ENCODE data around the gene NR1I3.
"Not testable (repeated sequence)": the region's sequence is repeated elsewhere in the genome, so short reads cannot be mapped to it uniquely, and the experiment has no call there.

Gene NR1I3

DNA sequence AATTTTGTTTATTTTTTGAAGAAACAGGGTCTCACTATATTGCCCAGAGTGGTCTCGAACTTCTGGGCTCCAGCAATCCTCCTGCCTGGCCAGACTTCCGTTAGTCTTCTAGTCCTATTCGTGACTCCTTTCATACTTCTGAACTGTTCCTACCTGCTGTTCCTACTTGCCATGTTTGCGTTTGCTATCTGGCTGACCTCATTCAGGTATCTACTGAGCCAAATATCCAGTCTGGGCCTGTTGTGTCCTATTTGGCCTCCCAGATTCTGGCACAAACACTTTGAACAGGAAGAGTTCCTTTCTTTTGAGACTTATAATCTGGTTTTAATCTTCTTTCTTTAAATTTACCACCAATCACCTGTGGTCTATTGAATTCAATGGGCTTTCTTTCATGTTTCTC is 6.9 kb upstream of the NR1I3 start:
- no peak for DNase-seq

DNA sequence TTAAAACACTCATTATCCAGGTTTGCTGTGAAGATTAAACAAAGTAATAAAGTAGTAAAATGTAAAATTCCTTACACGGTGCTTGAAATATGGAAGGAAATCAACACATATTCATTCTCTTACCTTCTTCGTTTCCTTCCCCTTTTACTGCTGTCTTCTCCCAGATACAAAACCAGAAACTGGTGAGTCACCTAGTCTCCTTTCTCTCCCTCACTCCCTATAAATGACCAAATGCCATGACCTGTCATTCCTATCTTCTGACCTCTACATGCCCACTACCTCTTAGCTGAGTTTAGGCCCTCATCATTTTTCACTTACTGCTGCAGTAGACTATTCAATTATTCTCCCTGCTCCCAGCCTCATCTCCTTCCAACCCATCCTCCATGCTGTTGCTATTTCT is 4.3 kb upstream of the NR1I3 start:
- DNase-seq: no peak

DNA sequence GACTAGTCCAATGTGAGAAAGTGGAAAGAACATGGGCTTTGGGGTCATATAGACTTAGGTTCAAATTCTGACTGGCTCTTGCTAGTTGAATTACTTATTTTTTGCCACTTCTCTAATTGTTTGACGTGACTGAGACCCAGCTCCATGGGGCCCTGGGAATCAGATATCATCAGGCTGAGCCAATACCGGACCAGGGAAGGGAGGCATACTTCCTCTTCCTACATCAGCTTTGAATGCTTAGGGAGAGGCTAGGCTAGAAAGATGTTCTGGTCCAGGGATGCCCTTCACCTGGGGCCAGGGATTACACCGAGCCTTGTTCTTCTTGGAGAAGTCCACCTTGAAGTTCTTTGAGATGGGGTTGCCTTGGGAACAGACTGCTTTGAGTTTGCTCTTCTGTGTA is 3.7 kb upstream of the NR1I3 start:
- DNase-seq: no peak

DNA sequence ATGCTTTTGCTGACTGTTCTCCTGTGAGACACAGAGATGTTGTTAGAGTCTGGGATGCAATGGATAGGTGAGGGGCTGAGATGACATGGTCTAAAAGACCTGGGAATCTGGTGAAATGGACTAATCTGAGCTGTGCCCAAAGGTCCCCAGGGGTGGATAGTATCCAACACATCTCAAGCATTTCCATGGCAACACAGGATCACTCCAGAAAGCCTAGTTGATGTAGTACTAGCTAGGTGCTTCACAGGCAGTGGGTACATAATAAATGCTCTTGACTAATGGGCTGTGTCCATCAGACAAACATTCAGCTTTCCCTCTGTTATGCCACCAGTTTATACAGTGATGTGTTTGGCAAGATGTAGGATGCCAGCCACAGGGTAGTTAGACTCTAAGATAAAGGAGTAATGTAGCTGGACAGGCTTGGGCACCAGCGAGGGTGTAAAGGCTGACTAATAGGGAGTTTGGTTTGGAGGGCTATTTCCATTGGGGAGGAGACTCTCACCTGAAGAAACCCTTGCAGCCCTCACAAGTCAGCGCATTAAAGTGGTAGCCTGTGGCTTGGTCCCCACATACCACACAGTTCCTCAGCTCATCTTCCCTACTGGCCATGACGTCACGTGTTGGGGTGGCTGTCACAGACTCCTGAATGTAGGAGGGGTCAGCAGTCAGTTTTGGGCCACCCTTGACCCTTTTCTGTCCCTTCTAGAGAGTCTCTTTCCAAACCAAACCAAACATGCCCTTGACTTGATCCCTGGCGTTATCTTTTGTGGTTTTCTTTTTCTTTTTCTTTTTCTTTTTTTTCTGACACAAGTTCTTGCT is 1.8 kb downstream of the NR1I3 start:
- DNase-seq: no peak

DNA sequence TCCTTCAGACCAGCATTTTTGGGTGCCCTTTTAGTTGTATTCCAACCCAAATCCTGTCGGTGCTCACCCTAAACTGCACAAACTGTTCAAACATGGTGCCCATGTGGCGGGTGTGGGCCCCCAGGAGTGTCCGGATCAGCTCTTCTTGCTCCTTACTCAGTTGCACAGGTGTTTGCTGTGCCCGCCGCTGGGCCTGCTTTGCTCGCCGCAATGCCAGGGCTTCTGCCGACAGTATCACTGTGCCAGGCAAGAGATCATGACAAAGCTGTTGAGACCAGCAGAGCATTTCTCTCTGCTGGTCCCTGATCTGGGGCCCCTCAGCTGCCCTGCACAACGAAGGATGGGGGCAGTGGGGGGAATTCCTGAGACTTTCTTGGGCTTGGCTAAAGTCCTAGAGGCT is 4.9 kb downstream of the NR1I3 start:
- no peak for DNase-seq

DNA sequence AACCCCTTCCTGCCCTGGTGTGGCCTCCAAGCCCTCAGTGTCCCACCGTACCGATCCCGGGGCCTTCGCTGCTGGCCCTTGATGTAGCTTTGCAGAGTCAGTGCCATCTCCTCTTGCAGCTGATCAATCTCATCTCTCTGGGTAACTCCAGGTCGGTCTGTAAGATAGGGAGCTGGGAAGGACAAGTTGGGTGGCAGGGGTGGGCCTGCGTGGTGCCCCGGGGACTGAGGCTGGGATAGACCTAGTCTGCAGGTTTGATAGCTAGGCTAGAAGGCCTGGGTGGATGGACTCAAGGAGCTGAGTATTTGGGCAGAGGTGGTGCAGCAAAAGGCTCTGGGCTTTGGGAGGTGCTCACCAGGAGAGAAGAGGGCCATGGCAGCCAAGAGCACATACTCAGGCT is 7.2 kb downstream of the NR1I3 start:
- no peak for DNase-seq

DNA sequence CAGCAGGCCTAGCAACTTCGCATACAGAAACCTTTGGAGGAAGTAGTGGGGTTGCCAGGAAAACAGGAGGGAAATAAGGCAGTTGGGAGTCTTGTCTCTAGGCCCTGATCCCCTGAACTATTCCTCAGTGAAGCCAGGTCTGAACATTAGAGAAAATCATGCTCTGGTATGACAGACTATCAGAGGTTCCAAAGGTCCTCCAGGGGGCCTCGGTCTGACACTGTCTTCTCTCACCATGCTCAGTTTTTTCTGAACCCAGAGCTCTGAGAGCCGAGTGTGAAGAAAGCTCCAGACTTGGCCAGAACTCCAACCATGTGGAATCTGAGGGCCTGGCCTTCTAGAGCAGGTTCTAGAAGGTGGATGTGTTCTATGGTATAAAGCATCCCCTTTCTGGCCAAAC is 8.1 kb downstream of the NR1I3 start:
- no peak for DNase-seq

DNA sequence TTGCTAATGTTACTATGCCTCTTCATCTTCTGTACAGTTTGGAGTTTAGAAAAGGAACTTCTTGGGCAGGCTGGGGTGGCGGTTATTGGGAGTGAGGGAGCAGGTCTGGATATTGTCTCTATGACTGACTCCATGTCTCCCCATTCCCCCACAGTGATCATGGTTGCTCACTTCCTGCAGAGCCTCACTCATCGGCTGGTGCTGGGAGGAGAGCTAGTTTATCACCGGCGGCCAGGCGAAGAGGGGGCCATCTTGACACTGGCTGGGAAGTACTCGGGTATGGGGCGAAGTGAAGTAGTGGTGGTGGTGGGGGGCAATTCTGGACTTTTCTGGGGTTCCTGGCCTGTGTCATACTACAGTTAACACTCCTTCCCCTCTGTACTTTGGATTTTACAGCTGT is 10.0 kb downstream of the NR1I3 start:
- no peak for DNase-seq

DNA sequence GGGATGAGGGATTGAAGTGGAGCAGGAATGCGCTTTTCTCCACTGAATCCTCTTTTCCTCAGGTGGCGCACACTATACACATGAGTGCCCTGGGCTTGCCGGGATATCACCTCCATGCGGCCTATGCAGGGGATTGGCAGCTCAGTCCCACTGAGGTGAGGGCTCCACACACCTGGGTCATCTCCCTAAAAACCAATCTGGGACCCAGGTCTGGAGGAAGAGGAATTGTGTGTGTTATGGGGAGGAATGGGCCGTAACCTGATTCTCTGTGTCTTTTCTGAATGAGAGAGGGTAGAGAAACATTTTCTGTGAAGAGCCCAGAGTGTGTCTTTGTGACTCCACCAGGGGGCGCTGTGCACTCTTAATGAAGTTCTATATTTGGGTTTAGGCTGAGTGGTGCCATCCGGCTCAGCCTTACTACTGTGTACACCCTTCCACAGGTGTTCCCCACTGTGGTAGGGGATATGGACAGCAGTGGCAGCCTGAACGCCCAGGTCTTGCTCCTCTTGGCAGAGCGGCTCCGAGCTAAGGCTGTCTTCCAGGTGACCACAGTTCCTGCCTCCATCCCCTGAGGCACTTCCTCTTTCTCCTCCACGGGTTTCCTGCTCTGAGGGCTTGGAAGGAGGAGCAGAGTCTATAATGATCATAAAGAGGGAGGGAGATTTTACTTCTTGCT is 10.7 kb downstream of the NR1I3 start:
- DNase-seq: peak; percentile 90

DNA sequence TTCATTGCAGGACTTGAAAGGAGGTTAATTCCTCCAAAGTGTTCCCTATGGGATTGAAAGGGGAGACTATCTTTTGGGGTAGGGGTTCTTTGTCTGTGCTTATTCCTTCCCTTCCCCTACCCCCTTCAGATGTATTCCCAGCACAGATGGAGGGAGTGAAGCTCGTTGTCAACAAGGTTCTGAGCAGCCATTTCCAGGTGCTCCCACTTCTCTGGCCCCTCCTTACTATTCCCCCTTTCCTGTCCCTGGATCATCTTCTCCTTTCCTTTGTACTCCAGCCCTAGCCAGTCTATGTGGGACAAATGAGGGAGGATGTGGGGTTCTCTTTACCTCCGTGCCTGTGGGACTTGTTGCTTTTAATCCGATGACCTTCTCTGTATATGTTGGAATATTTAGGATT is 11.2 kb downstream of the NR1I3 start:
- DNase-seq: no peak

DNA sequence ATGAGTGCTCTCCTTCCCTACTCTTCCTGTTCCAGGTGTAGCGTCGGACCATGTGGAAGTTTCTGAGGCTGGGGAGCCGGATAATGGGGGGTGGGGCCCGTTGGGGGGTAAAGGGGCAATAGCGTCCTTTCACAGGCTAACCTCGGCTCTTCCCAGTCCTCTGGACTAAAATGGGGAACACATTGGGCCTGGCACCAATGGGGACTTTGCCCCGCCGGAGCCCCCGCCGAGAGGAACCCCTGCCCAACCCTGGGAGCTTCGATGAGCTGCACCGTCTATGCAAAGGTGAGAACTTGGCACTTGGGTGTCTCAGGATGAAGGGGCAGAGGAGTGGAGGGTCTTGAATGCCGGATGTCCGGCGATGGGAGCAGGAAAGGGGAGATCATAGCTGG is 11.7 kb downstream of the NR1I3 start:
- DNase-seq: no peak

DNA sequence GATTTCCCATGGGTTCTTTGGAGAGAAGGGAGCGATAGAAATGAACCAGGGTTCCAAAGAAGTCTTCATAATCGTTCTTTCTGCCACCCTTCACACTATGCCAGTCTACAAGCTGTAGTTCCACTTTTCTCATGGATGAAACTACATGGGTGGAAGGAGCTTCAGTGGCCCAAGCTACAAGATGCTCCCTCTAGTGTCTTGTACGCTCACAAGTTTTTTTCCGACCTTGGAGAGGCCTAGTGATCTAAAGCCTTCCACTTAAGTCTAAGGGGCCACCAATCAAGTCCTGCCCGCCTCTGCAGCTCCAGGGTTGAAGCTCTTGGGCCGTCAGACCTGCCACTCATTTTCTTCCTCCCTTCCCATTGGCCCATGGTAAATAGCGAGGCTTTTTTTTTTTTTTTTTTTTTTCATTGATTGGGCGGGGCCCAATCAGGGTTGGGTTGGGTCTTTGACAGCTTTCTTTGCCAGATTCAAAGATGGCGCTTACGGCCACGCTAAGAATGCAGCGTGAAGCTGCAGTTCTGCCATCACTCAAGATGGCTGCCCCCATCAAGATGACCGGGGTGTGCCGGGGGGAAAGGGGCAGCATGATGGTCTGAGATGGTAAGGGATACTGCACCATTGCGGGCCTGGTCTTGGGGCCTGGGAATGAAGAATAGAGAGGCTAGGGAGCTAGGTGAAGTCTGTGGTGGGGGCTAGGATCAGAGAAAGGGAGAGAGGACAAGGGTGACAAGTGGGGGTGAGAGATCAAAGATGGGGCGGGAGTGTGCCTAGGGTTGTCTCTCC is 12.3 kb downstream of the NR1I3 start, which contains the start of gene TOMM40L:
Gene TOMM40L (plus strand): TSS at position 527 of the 786 bp plus-strand sequence. CDS start 430 bp downstream, outside the sequence.
- peak; percentile 88 for DNase-seq

DNA sequence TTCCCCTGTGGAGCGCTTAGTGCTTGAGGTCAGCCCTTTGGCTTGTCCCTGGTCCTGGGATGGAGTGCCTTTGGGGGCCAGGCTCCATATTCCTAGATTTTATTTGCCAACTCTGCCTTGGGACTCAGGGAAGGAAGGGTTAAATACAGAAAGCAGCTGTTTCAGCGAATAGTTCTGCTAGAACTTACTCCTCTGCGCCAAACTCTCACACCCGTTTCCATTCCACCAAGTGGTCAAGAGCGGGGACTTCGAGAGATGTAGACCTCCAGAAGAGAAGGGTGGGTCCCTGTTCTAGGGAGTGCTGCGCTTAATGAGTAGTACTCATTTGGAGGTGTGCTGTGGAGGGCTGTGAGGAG is 12.8 kb downstream of the NR1I3 start:
- DNase-seq: no peak

DNA sequence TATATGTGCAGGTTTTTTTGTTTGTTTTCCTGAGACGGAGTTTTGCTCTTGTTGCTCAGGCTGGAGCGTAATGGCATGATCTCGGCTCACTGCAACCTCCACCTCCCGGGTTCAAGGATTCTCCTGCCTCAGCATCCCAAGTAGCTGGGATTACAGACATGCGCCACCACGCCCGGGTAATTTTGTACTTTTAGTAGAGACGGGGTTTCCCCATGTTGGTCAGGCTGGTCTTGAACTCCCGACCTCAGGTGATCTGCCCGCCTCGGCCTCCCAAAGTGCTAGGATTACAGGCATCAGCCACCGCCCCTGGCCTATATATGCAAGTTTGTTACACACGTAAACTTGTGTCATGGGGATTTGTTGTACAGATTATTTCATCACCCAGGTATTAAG is 13.3 kb downstream of the NR1I3 start:
- DNase-seq: not testable (repeated sequence)

DNA sequence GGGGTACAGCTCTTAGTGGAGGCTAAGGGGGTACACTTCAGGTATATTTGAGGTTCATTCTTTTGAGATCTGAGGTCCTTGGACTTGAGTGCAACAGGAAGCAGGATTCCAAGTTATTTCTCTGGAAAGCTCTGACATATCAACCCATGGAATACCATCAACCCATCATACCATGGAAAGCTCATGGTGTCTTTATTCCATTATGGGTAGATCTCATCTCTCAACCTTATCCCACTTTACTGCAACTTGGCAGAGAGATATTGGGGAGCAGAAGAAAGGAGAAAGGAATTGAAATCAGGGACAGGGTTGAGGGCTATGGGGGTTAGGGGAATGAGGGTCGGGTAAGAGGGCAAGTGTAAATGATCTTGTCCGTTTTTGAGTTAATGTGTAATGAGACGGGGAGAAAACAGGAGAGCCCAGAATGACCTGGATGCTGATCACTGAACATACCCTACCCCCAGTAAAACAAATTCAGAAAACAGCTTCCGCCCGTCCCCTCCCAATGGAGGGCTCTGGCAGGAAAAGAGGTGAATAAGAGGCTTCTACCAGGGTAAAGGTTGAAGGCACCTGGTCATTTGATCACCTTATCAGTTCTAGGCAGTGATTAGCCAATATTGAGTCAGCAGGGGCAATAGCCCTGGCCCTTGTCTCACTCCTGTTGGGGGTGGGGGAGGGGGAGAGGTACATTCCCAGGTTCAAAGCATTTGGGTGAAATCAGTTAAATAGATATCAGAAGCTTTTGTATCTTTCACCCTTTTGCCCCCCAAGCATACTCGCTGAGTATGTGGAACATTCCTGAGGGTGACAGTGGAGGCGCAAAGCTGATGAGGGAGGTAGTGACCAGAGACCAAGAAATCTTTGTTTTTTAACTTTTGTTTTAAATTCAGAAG is 14.0 kb downstream of the NR1I3 start:
- no peak for DNase-seq

DNA sequence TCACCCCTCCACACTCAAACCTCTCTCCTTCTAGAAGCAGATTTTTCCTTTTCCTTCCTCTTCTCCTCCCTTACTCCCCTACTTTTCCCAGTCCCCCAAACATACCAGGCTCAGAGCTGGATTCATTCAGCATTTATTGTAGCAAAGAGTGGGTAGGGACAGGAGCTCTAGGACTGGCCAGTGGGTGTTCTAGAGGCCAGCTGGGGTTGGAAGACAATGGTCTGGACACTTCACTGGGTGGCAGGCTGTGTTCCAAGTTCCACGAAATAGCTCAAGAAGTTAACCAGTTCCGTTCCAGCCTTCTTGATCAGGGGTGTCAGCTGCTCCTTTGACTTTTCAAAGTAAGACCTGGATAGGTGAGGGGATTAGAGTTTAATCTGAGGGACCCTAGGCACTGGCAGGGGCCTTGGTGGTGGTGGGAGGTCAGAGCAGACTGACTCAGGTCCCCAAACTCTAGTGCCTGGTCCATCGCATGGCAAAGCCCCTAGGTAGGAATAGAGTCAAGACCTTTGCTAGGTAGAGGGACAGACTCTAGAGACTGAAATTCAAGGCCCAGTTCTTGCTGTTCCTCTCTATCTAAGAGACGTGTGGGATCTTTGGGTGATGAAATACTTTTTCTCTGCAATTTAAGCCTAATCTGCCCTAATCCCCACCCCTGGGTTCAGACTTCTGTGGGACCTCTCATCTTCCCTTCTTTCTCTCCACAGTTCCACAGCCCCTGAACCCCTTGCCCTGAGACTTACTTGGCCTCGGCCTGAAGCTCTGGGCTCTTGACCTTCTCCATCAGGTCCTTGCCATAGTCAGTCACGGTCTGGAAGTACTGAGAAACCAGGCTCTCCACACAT is 15.6 kb downstream of the NR1I3 start:
- DNase-seq: no peak

DNA sequence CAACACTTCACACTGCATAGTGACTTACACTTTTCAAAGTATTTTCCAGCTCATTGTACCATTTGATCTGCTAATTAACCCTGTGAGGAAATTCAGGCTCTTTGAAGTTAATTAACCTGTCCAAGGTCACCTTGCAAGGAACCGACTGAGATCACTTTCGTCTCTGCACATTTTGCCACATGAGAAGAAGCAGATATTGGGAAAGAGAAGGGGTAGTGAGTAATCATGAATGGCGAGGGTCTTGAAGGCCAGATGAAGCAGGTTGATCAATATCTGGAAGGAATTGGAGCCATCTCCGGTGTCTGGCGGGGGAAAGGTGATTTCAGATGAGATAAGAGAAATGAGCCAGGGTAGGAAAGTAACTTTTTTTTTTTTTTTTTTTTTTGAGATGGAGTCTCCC is 18.0 kb downstream of the NR1I3 start:
- DNase-seq: no peak

DNA sequence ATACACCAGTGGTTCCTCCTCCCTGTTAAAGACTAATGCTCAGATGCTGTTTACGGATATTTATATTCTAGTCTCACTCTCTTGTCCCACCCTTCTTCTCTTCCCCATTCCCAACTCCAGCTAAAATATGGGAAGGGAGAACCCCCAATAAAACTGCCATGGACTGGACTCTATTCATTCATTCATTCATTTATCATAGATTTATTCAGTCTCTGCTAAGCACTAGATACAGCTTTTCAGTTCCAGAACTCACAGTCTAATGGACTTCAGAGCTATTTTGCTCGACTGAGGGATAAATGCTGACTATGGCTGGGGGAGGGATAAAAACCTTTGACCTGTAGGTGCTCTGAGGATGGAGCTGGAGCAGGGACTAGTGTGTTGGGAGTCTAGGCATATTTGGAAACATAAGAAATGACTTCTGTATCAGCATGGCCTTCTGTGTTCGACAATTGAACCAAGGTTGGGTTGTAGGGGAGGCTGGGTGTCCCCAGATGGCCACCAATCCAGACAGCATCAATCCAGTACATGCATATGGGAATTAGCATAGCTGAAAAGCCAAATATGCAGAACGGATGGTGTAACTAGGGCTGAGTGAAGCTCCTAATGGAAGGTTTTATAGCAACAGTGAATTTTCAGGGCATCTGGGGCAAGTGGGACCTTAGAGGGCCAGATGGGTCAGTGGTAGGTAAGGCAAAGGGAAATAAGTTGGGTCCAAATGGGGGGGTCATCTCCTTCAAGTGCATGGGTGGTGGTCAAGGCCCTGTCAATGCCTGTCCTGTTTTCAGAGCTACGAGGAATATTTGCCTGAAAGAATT is 18.7 kb downstream of the NR1I3 start:
- no peak for DNase-seq

DNA sequence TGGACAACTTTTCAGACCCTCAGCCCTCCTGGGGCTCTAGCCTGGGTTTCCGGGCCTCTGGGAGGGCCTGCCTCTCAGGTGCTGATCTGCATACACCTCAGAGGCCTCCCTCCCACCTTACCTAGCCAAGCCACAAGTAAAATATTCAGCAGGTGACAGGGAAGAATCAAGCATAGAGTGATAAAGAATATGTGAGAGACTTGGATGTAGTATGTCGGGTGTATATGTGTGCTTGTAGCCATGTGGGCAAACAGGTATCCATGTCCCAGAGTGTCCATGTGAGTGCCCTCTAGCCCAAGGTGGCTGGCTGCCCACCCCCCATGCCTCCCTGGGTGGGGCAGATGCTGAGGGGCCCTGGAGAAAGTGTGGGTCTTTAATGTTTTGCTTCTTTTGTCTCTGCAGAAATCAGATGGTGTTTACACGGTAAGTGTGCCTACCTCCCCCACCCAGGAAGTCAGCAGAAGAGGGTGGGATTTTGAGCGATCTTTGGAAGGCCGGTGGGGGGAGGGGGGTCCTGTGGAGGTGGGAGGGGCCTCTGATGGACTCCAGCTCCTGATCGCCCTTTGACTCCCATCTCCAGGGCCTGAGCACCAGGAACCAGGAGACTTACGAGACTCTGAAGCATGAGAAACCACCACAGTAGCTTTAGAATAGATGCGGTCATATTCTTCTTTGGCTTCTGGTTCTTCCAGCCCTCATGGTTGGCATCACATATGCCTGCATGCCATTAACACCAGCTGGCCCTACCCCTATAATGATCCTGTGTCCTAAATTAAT is 19.5 kb downstream of the NR1I3 start:
- no peak for DNase-seq

DNA sequence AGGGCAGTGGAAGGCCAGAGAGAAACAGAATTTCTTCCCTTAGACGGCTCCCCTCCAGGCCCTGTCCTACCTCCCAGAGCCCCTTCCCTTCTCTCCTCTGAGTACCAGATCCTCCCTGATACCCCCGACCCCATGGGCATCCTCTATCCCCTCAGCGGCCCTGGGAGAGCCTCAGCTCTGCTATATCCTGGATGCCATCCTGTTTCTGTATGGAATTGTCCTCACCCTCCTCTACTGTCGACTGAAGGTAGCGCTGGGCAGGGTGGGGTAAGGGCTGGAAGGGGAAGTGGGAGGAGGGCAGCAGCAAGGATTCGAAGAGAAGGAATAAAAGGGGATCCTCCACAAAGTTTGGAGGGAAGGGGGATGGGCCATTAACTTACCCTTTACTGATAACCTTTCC is 20.2 kb downstream of the NR1I3 start:
- DNase-seq: no peak

Data from activated naive CD4-positive, alpha-beta T cell treated with anti-CD3 and anti-CD28 coated beads, Interleukin-2, amount 50 U/mL, for 16 hours (primary cell).